GM21528 (cell line): ENCODE measurements around the gene NOTUM.

Experiments
- ATAC-seq: cut with Tn5 transposase; IDR thresholded peaks from one replicate; pipeline ENCODE4 v1.9.1; 2021; ENCODE audit warnings: mild to moderate bottlenecking, moderate library complexity; ENCODE audit not compliant: unreplicated experiment, low FRiP score

Gene NOTUM

GRCh38 chr17:81941484-81942166 is 19.4 kb downstream of the NOTUM start:
- ATAC-seq: no peak

GRCh38 chr17:81940538-81941483 is 20.2 kb downstream of the NOTUM start:
- ATAC-seq: no peak

DNA sequence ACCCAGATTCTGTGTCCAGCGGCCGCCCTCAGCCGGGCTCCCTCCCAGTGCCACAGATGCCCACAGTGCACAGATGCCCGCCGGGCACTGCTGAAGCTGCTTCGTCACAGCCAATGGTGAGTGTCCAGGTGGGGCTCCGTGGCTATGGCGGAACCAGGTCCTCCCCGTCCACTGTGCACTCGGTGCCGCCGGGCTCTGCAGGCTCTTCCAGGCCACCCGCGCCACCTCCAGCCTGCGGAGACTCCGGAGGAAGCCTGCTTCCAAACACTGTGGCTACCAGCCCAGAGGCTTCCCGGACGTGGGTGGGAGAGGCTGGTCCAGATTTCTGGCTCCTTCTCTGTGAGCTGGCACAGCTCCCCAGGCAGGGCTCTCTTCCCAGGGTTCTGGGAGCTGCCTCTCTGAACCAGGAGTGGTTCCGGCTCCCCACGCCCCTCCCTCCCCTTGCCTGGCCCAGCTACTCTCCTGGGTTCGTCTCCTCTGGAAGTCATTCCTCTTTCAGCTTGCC is 21.1 kb downstream of the NOTUM start:
- no peak for ATAC-seq

DNA sequence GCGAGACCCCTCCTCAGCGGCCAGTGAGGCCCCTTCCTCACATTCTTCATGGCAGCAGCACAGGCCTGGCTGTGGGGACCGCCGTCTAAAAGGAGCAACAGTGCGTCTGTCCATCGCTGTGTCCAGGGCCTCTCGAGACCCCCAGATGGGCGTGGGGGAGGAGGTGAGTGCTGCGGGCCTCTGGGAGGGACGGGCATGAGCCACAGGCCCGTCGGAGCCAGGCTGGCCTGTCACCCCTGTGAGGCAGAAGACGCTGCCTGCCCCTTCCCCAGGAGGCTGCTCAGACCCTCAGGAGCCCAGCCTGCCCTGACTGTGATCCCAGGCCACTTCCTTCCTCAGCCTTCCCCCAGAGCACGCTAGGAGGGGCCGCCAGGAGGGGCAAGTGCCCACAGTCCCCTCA is 21.8 kb downstream of the NOTUM start:
- ATAC-seq: no peak

DNA sequence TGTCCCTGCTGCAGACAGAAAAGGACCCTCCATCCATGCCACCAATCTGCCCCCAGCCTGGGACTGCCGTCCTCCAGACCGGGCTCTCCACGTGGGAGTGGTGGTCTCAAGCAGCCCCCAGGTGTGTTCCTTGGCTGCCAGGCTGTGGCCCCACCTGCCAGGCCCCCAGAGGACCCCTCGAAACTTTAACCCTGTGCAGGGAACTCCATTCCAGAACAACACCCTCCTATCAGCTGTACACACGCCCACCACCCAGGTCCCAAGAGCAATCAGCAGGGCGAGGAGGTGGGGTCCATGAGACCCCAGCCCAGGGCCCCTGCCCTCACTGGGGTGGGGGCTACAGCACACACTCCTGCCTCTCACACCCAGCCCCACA is 25.3 kb downstream of the NOTUM start:
- ATAC-seq: no peak

- ATAC-seq: no peak
Observed at GRCh38 chr17:81934850-81935708, 25.9 kb downstream of the NOTUM start.

GRCh38 chr17:81934098-81934757 is 26.8 kb downstream of the NOTUM start:
- no peak for ATAC-seq

- no peak for ATAC-seq
Observed at GRCh38 chr17:81933178-81933699, 27.7 kb downstream of the NOTUM start.

GRCh38 chr17:81932333-81932983 is 28.5 kb downstream of the NOTUM start:
- no peak for ATAC-seq

DNA sequence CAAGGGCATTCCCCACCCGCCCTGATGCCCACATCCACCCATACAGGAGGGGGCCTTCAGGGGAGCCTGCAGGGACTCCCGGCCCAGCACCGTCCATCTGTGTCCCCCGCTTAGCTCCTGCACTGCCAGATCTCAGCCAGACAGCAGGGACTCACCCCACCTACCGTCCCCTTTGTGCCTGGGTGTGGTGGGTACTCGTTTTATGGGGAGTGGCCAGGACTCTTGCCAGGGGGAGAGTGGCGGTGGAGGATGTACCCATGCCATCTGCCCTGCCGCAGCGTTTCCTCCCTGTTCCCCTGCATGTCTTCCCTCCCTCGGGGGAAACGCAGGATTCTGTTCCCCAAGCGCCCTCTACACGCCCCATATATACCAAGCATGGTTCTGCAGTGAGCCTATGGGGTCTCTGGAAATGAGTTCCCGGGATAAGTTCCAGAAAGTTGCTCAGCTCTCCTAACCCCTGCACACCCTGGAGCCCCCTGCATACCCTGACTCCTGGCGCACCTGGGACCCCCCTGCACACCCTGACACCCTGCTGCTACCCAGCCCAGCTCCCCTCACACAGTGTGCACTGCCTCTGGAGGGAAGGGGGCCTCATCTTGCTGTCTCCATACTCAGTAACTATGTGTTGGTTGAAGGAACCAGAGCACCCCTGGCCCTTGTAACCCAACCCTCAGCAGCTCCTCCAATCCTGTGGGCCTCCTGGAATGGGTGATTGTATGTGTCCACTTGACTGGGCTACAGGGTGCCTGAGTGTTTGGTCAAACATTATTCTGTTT is 29.2 kb downstream of the NOTUM start:
- ATAC-seq: no peak

GRCh38 chr17:81931189-81931556 is 29.8 kb downstream of the NOTUM start:
- ATAC-seq: no peak

DNA sequence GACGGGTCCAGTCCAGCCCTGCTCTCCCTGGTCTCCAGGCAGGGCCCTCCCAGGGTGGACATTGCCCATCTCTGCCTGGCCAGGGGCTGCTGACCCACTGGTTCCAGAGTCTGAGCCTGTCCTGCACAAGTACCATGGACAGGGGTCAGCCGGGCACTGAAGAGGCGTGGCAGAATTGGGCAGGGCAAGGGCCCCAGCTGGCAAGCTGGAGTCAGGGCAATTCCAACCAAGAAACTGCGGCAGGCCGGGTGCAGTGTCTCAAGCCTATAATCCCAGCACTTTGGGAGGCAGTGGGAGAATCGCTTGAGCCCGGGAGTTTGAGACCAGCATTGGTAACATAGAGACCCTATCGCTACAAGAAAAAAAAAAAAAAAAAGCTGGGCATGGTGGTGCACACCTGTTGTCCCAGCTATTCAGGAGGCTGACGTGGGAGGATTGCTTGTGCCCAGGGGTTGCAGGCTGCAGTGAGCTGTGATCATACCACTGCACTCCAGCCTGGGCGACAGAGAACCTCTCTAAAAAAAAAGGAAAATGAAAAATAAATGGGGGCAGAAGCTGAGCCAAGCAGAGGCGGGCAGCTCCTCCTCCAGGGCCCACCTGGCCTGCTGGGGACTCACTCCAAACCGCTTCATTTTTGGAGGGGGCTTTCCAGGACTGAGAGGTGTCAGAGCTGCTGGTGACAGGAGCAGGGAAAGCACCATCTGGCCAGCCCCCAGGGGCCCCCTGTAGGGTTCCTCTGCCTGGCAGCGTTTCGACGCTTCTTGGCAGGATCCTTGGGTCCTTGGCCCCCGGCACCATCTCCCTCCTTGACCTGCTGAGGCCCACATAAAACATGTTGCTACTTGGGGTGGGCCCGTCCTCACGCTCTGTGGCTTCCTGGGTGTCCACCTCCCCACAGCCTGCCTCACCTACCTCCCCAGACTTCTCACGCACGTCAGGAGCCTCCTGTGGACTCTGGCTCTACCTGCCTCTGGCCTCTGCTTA is 30.6 kb downstream of the NOTUM start:
- ATAC-seq: no peak

GRCh38 chr17:81929253-81930141 is 31.5 kb downstream of the NOTUM start:
- ATAC-seq: no peak

DNA sequence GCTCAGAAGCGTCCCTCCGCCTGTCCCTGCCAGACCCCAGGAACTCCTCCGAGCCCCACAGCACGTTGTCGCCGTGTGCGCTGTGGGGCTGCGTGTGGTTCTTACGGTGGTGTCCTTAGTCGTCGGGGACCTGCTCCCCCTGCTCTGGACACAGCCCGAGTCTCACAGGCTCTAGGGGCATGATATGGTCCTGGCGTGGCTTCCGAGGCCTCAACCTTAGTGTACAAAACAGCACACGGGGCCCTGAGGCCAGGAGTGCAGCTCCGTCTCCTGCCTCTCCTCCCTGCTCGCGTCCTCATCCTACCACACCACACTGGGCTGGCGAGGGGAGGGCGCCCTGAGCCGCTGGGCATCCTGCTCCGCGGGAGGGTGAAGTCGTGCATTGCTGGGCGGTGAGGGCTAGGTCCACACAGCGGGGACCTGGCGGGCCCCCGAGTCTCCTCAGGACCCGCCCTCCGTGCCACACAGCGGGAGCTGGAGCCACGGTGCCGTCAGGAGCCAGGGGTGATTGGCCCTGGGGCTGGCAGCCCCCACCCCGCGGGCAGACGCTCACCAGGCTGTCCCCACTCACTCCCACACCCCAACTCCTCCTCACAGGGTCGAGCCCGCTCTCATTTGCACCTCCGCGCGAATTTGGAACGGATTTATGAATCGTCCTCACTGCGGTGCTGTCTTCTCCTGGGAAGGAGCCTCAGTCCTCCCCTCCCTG is 32.3 kb downstream of the NOTUM start:
- no peak for ATAC-seq

DNA sequence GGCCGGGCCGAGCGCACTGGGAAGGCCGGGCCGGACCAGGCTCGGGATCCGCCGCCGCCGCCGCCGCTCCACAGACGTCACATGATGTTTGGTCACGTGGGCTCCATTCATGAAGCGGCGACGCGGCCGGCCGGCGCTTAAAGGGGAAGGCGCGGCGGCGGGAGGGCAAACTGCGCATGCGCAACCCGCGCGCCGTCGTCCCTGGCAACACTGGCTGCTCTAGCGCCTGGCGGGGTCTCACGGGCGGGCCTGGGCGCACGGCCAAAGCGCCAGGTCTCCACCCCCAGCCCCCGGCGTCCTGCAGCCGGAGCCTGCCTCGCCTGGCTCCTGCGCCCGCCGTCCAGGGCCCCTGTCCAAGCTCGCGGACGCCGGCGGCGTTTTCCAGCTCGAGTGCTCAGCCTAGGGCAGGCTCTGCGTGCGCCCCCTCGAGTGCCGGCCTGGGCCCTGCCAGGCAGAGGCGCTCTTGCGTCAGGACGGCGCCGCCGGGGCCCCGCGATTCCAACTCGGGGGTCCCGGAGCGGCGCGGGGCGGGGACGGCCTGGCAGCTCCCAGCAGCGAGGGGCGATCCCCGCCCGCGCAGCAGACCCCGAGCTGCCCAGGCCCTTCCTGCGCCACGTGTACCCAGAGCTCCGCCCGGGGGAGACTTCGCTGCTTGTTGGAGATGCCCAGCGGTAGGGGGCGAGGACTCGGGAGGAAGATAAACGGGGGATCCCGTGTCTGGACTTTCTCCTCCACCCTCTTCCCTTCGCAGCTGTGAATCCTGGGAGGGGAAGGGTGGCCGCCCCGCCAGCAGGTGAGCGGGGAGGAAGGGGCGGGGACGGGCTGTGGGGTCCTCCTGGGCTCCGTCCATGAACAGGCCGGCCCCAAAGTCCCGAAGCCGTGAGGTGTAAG is 33.1 kb downstream of the NOTUM start, which contains the start of gene MAFG:
MAFG (minus strand) TSS at position 83 of the 891 bp plus-strand sequence. CDS start 4,550 bp downstream, outside the sequence.
- peak; percentile 43 for ATAC-seq
